Bone marrow (tissue), 2 donors: Measurements from ENCODE around the gene RGS1.

Experiments
- DNase-seq, 2 donors: peaks; one replicate each; lab custom pipeline; 2025; lab: John Stamatoyannopoulos, UW

The RGS1 gene

GRCh38 chr1:192581131-192581927, 5.8 kb downstream of the RGS1 start:
- DNase-seq, result no peak

- DNase-seq, result no peak
Measured at GRCh38 chr1:192584866-192585265, 9.3 kb downstream of the RGS1 start.

- no peak for DNase-seq
Measured at GRCh38 chr1:192587386-192588266, 12.1 kb downstream of the RGS1 start.

- DNase-seq, result no peak
Measured at GRCh38 chr1:192588546-192588945, 13.0 kb downstream of the RGS1 start.

- DNase-seq, result no peak
Measured at GRCh38 chr1:192589813-192590212, 14.2 kb downstream of the RGS1 start.

GRCh38 chr1:192592517-192592916, 16.9 kb downstream of the RGS1 start:
- no peak for DNase-seq

- no peak for DNase-seq
Measured at GRCh38 chr1:192592981-192593708, 17.6 kb downstream of the RGS1 start.

GRCh38 chr1:192595299-192595698, 19.7 kb downstream of the RGS1 start:
- no peak for DNase-seq

GRCh38 chr1:192598589-192598988, 23.0 kb downstream of the RGS1 start:
- no peak for DNase-seq

GRCh38 chr1:192600275-192600674, 24.7 kb downstream of the RGS1 start:
- DNase-seq, result no peak

- no peak for DNase-seq
Measured at GRCh38 chr1:192601143-192601542, 25.6 kb downstream of the RGS1 start.

- DNase-seq, result no peak
Measured at GRCh38 chr1:192601567-192601966, 26.0 kb downstream of the RGS1 start.

GRCh38 chr1:192602757-192603156, 27.2 kb downstream of the RGS1 start:
- no peak for DNase-seq

GRCh38 chr1:192603218-192603787, 27.7 kb downstream of the RGS1 start:
- no peak for DNase-seq

- peak in 1 of 2 donors; percentile 52 for DNase-seq
Measured at GRCh38 chr1:192604979-192605620, 29.5 kb downstream of the RGS1 start.

- no peak for DNase-seq
Measured at GRCh38 chr1:192608671-192609070, 33.1 kb downstream of the RGS1 start.

- peak; percentile 19 to 95 for DNase-seq
Measured at GRCh38 chr1:192609110-192610079, 33.8 kb downstream of the RGS1 start.

- no peak for DNase-seq
Measured at GRCh38 chr1:192610112-192610889, 34.7 kb downstream of the RGS1 start.

- DNase-seq, result no peak
Measured at GRCh38 chr1:192615055-192615454, 39.5 kb downstream of the RGS1 start.
